GM18511 (cell line): ENCODE results near the gene FXN.
"Not testable (repeated sequence)": the region's sequence is repeated elsewhere in the genome, so short reads cannot be mapped to it uniquely, and the experiment has no call there.

Experiments
- ATAC-seq: cut with Tn5 transposase; IDR thresholded peaks from one replicate; pipeline ENCODE4 v1.9.1; 2021; ENCODE audit warnings: mild to moderate bottlenecking, moderate library complexity; ENCODE audit not compliant: unreplicated experiment

The FXN gene

DNA sequence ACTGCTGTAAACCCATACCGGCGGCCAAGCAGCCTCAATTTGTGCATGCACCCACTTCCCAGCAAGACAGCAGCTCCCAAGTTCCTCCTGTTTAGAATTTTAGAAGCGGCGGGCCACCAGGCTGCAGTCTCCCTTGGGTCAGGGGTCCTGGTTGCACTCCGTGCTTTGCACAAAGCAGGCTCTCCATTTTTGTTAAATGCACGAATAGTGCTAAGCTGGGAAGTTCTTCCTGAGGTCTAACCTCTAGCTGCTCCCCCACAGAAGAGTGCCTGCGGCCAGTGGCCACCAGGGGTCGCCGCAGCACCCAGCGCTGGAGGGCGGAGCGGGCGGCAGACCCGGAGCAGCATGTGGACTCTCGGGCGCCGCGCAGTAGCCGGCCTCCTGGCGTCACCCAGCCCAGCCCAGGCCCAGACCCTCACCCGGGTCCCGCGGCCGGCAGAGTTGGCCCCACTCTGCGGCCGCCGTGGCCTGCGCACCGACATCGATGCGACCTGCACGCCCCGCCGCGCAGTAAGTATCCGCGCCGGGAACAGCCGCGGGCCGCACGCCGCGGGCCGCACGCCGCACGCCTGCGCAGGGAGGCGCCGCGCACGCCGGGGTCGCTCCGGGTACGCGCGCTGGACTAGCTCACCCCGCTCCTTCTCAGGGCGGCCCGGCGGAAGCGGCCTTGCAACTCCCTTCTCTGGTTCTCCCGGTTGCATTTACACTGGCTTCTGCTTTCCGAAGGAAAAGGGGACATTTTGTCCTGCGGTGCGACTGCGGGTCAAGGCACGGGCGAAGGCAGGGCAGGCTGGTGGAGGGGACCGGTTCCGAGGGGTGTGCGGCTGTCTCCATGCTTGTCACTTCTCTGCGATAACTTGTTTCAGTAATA, at the start of gene FXN:
Gene FXN (plus strand): TSS at position 315 of the 871 bp plus-strand sequence. CDS start 31 bp downstream, at position 346.
- ATAC-seq, result peak; percentile 95

DNA sequence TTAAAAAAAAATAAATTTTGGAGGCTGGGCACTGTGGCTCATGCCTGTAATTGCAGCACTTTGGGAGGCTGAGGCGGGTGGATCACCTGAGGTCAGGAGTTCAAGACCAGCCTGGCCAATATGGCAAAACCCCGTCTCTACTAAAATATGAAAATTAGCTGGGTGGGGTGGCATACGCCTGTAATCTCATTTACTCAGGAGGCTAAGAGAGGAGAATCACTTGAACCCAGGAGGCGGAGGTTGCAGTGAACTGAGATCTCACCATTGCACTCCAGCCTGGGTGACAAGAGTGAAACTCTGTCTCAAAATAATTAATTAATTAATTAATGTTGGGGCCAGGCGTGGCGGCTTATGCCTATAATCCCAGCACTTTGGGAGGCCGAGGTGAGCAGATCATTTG, 48.6 kb upstream of the FXN start:
- ATAC-seq, result not testable (repeated sequence)

DNA sequence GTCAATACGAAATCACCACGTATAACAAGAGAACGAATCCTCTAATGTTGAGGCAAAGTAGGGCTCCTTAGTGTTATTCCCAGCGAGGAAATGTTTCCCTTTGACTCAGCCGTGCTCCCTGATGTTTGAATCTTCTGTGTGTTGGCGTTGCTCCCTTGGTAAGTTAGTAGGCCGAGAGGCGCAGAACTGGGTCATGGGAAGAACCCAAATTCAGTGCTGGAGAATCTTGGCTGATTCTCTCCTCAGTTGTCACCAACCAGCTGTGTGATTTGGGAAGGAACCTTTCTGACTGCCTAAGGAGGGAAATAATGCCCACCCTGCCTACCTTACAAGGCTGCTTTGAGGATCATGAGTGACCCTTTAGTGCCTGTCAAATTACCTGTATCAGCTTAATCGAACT, 44.1 kb upstream of the FXN start:
- no peak for ATAC-seq

DNA sequence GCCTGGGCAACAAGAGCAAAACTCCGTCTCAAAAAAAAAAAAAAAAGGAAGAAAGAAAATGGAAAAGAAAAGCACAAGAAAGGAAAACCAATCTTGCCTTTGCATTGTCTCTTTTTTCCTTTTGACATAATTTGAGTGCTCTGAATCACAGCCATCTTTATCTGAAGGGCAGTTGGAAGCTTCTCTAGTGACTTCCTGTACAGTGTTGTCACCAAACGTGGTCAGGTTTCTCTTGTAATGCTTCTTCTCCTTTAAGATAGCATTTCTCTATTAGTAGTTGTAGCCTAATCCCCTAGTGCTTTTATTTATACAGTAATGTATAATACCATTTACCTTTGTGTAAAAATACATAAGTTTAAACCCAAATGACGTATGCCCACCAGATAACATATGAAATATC, 39.8 kb upstream of the FXN start:
- ATAC-seq, result no peak

DNA sequence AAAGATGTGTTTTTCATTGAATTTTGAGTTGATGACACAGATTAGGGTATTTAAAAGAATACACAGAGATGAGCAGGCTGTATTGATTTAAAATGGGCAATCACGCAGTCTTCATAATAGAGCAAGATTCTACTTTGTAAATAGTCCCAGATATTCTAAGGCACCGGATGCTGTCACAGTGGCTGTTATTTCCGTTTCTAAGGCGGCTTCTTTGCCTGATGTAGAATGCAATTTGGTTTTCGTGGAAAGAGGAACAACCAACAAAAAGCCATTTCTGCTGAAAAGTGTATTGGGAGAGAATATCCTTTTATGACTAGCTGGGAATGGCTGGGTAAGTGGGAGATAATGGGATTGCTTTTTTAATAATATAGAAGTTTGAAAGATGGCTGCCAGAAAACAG, 39.1 kb upstream of the FXN start:
- ATAC-seq, result no peak

DNA sequence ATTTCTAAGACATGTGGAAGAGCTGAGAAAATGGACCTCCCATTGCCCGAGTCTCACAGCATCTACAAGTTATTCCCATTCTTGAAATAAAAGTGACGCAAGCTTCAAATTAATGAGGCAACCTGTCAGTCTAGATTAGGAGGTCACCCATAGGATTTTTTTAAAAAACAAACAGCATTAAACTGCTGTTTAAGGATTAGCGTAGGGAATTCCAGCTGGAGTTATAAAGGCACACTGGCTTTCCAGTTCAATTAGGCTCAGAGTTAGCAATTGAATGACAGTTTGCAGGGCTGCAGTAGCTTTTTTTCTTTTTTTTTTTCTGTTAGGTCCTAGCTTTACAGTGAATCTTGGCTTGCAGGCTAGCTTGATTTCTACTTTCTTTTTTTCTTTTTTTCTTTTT, 37.9 kb upstream of the FXN start:
- no peak for ATAC-seq

DNA sequence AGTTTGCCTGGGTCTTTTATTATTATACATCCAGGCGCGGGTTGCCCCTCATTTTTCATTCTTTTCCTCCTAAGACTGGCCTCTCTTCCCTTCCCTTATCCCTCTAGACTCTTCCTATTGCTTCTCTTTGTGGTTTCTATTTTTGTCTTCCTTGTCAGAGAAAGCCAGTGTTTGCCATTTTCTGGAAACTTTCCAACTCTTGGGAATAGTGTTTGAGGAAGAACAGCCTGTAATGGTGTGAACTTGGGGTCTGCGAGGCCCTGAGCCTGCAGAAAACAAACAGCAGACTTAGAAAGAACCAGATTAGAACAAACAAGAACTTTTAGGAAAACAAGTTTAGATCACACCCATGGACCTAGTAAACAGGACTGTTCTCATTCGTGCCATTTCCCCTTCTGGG, 37.2 kb upstream of the FXN start:
- ATAC-seq, result no peak

DNA sequence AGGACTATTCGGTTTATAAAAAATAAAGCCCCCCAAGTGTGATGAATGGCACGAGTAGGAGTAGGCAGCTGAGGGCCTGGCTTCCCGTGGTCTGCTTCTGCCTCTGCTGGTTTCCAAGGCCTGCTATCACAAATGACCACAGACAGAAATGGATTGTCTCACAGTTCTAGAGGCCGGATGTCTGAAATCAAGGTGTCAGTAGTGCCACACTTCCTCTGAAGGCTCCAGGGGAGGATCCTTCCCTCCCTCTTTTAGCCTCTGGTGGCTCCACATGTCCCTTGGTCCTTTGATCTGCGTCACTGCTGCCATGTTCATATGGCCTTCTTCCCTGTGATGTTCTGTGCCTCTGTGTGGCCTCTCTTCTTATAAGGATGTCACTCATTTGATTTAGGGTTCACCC, 36.7 kb upstream of the FXN start:
- no peak for ATAC-seq

DNA sequence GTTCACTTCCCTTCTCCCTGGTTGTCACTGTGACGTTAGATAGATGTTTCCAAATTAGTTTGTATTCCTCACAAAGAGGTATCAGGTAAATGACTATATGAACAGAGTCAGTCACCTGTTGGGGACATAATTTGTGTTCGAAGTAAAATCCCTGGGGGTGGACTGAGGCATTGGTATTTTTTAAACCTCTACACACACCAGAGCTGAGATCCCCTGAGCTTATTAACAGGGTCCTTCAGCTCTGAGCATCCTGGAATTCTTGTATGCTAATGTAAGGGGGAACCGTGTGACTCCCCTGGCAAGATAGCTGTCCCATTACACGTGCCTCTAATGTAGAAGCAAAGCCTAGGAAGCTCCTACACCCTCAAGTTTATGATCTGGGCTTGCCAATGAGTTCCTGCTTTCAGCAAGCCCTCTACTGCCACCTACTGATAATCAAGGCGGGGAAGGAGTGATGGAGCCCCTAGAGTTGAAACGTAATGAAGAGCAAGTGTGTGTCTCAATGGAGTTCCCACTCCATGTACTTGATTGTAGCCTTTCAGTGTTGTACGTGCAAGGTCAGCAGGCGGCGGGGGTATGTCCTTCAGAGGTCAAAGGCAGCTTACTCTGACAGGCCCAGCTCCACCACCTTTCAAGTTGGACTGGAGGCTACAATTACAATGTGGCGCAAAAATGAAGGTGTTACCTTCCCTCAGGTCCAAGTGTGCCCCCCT, 36.0 kb upstream of the FXN start:
- peak; percentile 86 for ATAC-seq

DNA sequence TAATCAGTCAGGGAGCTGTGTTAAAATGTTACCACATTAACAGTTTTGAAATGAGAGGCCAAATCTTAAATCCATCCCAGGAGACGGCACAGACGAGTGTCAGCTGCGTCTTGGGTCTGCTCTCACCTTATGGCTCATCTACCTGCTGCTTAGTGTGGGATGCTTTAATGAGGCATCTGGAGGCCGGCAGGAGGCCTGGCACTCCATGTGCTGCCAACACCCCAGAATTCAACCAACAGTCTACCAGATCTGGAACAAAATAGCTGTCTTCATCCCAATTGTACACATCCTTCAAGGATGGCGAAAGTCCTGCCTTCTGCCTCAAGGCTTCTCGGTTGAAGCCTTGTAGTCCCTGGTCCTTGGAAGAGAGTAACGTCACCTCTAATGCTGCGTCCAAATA, 33.6 kb upstream of the FXN start:
- ATAC-seq, result no peak

DNA sequence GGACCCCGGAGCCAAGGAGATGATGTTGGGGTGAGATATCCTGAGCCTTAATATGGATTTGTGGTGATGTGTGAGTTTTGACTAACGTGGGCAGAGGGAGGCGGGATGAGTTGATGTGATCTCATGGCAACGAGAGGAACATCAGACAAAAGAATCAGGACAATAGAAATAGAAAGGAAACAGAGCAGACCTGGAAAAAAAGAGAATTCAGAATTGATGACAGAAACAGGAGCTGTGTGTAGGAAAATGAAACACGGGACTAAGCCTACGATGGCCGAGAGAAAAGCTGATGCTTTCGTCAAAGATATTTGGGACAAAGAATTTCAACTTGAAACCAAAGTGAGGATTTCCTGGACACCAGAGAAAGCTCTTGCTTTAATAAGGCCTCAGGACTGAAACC, 32.5 kb upstream of the FXN start:
- no peak for ATAC-seq

DNA sequence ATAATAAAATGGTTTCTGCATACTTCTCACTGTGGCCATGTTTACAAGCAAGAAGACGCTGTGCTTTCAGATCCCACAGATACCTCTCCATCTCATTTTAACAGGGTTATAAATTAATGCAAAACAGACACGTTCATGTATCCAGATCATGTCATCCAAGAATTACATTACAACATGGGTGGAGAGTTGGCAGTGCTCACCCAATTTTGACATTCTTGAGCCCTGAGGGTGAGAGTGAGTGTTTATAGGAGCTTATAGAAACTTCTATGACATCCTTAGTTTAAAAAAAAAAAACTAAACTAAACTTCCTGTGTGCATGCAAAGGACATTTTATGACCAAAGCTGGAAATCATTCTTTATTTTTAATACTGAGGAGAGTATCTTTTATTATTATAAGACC, 30.7 kb upstream of the FXN start:
- ATAC-seq, result no peak

DNA sequence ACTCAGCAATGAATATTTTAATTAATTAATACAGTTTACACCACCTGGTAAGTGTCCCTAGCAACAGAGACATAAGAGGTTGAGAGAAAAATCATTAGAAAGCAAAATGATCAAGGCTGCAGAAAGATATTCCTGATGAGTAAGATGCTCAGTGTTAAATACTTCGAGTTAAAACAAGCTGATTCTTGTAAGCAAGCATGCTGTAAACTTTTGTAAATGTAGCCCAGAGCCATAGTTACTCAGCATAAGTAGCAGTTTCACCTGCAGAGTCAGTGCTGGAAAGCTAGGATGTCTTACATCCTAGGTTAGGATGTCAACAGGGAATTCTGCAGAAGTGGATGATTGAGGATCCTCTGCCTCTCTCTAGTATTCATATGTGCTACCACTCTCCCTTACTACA, 25.8 kb upstream of the FXN start:
- ATAC-seq, result no peak

DNA sequence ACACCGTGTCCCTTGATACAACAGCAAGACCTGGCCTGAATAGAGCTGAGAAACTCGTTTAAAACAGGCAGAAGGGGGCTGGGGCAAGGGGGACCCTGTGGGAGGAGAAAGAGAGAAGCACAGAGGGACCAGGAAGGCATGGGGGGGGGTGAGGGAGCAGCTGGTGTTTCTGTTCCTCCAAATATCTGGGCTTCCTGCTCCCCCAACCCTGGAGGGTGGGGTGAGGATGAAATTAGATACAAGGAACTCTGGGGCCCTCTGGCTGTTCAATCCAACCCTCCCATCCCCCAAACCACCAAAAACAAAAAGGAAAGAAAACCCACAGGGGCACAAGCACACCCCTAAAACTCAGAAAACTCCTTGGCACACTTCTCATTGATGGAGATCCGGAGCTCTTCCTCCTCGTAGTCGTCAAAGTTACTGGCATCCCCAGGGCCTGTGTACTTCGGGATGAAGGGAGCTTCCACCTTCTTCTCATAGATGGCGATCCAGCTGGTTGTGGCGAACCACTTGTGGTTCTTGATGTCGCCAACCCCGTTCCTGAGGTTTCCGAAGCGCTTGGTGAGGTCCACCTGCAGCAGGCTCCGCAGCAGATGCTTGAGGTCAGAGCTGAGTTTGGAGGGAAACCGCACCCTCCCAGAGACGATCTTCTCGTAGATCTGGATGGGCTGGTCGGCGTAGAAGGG, 22.7 kb upstream of the FXN start:
- ATAC-seq, result no peak

DNA sequence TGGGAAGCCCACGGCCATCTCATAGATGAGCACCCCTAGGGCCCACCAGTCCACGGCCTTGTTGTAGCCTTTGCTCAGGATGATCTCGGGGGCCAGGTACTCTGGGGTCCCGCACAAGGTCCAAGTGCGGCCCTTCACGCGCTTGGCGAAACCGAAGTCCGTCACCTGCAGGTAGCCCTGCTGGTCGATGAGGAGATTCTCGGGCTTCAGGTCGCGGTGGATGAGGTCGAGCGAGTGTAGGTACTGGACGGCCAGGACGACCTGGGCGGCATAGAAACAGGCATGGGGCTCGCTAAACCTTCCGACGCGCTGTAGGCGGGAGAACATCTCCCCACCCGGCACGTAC, 22.2 kb upstream of the FXN start:
- ATAC-seq, result no peak

DNA sequence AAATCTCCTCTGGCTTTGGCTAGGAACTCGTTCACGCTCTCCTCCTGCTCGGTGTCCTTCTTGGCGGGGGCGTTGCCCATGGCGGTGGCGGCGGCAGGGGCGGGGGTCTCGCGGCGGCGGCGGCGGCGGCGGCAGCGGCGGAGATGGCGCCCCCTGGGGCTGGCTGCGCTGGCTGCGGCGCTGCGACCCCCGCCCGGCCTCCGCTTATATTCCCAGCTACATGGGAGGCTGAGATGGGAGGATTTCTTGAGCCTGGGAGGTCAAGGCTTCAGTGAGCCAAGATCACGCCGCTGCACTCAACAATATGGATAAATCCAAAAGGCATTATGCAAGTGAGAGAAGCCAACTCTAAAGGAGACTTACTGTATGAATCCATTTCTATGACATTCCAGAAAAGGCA, 21.5 kb upstream of the FXN start, which contains the start of gene PRKACG:
Gene PRKACG (minus strand): TSS at position 101 of the 400 bp plus-strand sequence. CDS start 21 bp downstream, at position 80.
- ATAC-seq, result no peak

DNA sequence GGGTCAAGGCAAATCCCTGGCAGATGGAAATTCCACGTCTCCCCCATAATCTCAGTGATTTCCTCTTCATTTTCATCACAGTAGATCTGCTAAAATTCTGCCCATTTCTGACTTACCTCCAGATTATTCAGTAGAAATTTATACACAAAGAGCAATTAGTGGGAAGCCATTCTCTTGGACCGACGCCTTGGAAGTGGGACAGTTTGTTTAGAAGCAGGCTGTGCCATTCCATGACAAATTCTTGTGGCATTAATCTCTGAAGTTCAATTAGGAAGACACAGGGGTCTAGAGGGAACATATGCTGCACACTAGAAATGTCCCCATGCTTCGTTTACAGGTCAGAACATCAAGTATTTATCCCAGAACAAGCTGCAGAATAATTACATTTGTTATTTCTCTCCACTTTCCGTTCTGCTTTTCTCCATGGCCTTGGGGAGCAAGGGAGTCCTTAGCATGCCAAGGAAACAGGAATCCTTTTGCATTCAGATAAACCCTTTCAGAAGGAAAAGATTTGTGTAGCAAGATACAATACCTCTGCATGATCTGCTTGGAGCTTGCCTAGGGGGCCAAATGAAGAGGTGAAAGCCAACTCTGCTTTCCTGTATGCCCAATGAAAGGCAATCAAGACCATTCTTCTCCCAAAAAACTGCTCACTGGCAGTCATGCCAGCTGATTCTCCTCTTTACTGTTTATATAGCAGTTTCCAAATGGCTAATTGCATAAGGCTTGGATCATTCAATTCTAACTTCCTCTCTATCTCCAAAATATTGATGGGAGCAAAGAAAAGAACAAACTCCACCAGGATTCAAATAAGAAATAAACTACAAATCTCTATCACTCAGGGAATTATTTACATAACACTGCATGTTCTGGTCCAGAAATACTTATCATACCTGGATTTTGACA, 19.1 kb upstream of the FXN start:
- no peak for ATAC-seq

DNA sequence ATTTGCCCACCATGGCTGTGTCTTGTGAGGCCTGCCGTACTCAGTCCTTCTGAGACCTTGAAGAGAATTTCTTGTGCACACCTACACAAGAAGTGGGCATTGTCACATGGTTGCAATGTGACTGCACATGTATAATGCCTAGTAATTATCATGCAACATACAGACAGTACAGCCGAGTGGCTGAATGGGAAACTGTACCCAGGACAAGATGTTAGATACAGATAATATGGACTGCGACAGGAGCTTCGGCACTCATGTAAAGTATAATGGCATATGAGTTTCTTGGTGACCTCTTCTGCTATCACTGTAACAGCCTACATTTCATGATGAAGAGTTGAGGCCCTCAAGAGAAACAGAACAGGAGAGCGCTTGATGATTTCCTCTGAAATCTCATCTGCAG, 16.8 kb upstream of the FXN start:
- no peak for ATAC-seq

DNA sequence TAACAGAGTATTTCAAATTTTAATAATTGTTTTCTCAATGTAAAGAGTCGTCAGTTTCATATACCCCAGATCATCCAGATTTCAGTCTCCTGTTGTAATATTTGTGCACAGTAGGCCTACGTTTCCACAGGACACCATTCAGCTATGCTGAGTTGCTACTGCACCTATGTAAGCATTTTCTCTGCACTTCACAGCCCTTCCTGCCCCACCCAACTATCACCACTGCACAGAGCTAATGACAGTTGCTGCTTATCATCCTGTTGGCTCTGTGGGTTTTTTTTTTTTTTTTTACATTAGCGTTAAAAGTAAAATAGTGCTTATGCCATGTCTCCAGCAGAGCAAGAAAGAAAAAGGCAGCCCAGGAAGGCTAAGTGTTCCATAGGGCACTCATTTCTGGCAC, 15.7 kb upstream of the FXN start:
- no peak for ATAC-seq

DNA sequence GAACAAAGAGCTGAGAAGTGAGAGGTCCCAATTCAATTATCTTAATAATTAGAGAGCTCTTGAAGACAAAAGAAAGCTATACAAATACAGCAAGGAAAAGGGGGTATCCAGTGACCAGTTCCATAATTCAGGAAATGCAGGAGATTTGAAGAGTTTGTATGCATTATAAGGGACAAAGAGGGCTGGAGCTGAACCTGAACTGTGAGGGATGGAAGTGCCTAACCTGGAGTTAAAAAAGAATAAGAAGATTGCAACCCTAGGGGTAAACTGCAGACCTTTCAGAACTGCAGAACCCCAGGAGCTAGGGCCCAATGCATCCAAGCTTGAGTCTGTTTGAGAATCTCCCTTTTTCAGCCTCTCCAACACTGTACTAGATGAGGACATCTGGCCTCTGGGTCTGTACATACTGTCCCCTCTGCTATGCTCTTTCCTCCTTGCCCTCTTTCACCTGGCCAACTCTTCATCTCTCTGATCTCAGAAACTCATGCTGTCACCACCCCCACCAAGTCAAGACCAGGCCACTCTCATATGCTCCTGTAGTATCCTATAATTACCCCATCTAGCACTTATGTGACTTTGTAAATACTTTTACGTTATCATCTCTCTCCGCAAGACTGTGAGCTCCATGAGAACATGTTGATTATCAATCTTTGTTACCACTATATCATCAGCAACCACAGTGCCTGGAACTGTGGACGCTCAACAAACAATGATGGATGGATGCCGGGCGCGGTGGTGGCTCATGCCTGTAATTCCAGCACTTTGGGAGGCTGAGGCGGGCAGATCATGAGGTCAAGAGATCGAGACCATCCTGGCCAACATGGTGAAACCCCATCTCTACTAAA, 15.0 kb upstream of the FXN start:
- no peak for ATAC-seq
